ENCODE measurements around the gene FYN. TPM values are rescaled to one million over a fixed set of nuclear protein-coding genes. Genes with fewer than 3 reads are reported as not detected.
A peak's percentile ranks its signal among the peaks of the same experiment; 100 is the strongest.

FYN gene
- total and polyA plus RNA-seq, 4 donors, result 11.2 to 28.3 (median 19.7) TPM

DNA sequence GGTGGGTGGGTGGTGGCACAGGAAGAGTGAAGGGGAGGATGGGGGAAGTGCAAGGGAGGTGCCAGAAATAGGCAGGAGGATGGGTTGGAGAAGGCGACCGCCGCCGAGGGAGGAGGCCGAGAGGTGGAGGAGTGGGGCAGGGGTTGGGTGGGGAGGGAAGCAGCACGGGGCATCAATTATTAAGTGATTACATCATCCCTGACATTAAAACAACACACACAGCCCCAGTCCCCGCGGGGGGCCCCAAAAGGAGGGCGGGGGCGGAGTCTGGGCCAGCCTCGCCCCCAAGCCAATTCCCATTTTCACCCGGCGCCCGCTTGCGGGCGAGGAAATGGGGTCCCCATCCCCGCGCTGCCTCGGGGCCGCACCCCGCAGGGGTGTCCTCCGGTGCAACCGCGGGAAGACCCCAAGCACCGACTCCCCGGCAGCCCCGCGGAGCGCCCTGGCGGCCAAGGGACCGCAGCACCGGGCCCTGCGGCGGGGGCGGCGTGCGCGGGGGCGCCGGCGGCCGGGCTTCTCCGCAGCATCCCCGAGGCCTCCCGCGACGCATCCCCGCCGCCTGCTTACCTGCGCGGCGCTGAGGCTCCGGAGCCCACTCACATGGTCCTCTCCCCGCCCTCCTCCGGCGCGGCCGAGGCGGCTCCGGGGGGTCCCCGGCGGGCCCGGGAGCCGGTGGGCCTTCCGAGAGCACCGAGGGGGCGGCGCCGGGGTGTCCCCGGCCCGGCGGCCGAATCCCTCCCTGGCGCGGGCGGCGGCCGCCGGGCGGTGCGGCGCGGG, 663 bp downstream of the FYN start:
- Histone ChIP-seq H3K27me3 (ENCODE audit: control insufficient read depth in 4 of 4, insufficient read depth in 4 of 4, low read length in 3 of 4) (peaks cover 0 to 9% (median 1%) of the 10 kb centered on the region in 4 donors), H3K4me3 (ENCODE audit: low read depth in 1 of 3, low read length in 3 of 3) (peak overlapping the region; percentile 18 to 82 (median 46)), H3K4me1 (ENCODE audit: control insufficient read depth in 4 of 4, insufficient read depth in 4 of 4, low read length in 3 of 4) (peaks cover 6 to 16% (median 12%) of the 10 kb centered on the region in 4 donors), H3K9ac (ENCODE audit: low read depth in 1 of 2, low read length in 2 of 2) (peak overlapping the region; percentile 33 to 58), H3K9me3 (ENCODE audit: control insufficient read depth in 4 of 4, low read length in 3 of 4) (no peaks in the 10 kb centered on the region), H3K36me3 (ENCODE audit: control insufficient read depth in 4 of 4, insufficient read depth in 3 of 4, low read depth in 1 of 4, low read length in 3 of 4) (no peaks in the 10 kb centered on the region), H3K27ac (ENCODE audit: low read depth in 1 of 2, low read length in 2 of 2) (peak overlapping the region; percentile 54 to 59)
- 3% methylated on average over 83 of the region's 83 CpGs for WGBS
- TF ChIP-seq FOXA2 (IDR thresholded peaks at IDR 0.05) (no peak), HNF4G (IDR thresholded peaks at IDR 0.05) (no peak), RXRA (IDR thresholded peaks at IDR 0.05) (no peak), FOXA1 (IDR thresholded peaks at IDR 0.05) (no peak), SP1 (IDR thresholded peaks at IDR 0.05) (no peak), RAD21 (IDR thresholded peaks at IDR 0.05) (no peak), TAF1 (conservative IDR thresholded peaks at IDR 0.05) (no peak), JUND (IDR thresholded peaks at IDR 0.05) (no peak), HNF4A (conservative IDR thresholded peaks at IDR 0.05) (no peak), GABPA (IDR thresholded peaks at IDR 0.05 in 1 of 2, conservative IDR thresholded peaks at IDR 0.05 in 1 of 2) (no peak), EGR1 (IDR thresholded peaks at IDR 0.05; ENCODE audit: low read depth in 2 of 2) (no peak), NR2F2 (IDR thresholded peaks at IDR 0.05) (no peak), YY1 (IDR thresholded peaks at IDR 0.05) (no peak)
- TF ChIP-seq, protein P1, sequence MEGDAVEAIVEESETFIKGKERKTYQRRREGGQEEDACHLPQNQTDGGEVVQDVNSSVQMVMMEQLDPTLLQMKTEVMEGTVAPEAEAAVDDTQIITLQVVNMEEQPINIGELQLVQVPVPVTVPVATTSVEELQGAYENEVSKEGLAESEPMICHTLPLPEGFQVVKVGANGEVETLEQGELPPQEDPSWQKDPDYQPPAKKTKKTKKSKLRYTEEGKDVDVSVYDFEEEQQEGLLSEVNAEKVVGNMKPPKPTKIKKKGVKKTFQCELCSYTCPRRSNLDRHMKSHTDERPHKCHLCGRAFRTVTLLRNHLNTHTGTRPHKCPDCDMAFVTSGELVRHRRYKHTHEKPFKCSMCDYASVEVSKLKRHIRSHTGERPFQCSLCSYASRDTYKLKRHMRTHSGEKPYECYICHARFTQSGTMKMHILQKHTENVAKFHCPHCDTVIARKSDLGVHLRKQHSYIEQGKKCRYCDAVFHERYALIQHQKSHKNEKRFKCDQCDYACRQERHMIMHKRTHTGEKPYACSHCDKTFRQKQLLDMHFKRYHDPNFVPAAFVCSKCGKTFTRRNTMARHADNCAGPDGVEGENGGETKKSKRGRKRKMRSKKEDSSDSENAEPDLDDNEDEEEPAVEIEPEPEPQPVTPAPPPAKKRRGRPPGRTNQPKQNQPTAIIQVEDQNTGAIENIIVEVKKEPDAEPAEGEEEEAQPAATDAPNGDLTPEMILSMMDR (IDR thresholded peaks at IDR 0.05; ENCODE audit: low read depth, low read length, missing input control), result no peak
- TF ChIP-seq, protein P2, sequence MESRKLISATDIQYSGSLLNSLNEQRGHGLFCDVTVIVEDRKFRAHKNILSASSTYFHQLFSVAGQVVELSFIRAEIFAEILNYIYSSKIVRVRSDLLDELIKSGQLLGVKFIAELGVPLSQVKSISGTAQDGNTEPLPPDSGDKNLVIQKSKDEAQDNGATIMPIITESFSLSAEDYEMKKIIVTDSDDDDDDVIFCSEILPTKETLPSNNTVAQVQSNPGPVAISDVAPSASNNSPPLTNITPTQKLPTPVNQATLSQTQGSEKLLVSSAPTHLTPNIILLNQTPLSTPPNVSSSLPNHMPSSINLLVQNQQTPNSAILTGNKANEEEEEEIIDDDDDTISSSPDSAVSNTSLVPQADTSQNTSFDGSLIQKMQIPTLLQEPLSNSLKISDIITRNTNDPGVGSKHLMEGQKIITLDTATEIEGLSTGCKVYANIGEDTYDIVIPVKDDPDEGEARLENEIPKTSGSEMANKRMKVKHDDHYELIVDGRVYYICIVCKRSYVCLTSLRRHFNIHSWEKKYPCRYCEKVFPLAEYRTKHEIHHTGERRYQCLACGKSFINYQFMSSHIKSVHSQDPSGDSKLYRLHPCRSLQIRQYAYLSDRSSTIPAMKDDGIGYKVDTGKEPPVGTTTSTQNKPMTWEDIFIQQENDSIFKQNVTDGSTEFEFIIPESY (IDR thresholded peaks at IDR 0.05), result no peak
- TF ChIP-seq, protein P3, sequence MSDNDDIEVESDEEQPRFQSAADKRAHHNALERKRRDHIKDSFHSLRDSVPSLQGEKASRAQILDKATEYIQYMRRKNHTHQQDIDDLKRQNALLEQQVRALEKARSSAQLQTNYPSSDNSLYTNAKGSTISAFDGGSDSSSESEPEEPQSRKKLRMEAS (IDR thresholded peaks at IDR 0.05), result no peak
- TF ChIP-seq, protein P4, sequence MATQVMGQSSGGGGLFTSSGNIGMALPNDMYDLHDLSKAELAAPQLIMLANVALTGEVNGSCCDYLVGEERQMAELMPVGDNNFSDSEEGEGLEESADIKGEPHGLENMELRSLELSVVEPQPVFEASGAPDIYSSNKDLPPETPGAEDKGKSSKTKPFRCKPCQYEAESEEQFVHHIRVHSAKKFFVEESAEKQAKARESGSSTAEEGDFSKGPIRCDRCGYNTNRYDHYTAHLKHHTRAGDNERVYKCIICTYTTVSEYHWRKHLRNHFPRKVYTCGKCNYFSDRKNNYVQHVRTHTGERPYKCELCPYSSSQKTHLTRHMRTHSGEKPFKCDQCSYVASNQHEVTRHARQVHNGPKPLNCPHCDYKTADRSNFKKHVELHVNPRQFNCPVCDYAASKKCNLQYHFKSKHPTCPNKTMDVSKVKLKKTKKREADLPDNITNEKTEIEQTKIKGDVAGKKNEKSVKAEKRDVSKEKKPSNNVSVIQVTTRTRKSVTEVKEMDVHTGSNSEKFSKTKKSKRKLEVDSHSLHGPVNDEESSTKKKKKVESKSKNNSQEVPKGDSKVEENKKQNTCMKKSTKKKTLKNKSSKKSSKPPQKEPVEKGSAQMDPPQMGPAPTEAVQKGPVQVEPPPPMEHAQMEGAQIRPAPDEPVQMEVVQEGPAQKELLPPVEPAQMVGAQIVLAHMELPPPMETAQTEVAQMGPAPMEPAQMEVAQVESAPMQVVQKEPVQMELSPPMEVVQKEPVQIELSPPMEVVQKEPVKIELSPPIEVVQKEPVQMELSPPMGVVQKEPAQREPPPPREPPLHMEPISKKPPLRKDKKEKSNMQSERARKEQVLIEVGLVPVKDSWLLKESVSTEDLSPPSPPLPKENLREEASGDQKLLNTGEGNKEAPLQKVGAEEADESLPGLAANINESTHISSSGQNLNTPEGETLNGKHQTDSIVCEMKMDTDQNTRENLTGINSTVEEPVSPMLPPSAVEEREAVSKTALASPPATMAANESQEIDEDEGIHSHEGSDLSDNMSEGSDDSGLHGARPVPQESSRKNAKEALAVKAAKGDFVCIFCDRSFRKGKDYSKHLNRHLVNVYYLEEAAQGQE (IDR thresholded peaks at IDR 0.05), result no peak
- TF ChIP-seq, protein P5, sequence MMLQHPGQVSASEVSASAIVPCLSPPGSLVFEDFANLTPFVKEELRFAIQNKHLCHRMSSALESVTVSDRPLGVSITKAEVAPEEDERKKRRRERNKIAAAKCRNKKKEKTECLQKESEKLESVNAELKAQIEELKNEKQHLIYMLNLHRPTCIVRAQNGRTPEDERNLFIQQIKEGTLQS (IDR thresholded peaks at IDR 0.05), result no peak
- peak; percentile 38 for DNase-seq (ENCODE audit: low spot score)
